HL-60/S4 treated with phorbol 12-myristate 13-acetate at 8.2 ng/mL for 4 days and 3 days (cell line): Measurements from ENCODE around the gene LGI1.

Source experiments
- in situ Hi-C: fragments of 300-500 bp; cut with MboI; formaldehyde crosslinking; loops from 2 replicates; pipeline ENCODE4 v1.15.0; 2022; ENCODE audit warnings: low sequenced_read_pairs

Gene LGI1

DNA sequence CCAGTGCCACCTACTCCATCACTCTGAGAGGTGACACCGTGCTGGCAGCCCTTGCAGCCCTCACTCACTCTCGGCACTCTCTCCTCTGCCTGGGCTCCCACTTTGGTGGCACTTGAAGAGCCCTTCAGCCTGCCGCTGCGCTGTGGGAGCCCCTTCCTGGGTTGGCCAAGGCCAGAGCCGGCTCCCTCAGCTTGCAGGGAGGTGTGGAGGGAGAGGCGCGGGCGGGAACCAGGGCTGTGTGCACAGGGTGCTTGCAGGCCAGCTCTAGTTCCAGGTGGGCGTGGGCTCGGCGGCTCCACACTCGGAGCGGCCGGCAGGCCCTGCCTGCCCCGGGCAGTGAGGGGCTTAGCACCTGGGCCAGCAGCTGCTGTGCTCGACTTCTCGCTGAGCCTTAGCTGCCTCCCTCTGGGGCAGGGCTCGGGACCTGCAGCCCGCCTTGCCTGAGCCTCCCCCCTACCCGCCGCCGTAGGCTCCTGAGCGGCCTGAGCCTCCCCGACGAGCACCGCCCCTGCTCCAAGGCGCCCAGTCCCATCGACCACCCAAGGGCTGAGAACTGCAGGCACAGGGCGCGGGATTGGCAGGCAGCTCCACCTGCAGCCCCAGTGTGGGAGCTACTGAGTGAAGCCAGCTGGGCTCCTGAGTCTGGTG, 87.4 kb downstream of the LGI1 start:
- in situ Hi-C loops: no loop called here
